Neutrophil (primary cell): ENCODE results near the gene PRPF6.

Experiments used
- H3K27ac ChIP-seq: fragments of 200-600 bp; sonication (generic); 2 replicates; pipeline ENCODE4 v1.5.1; 2016; ENCODE audit warnings: mild to moderate bottlenecking, moderate library complexity
- H3K27me3 ChIP-seq: fragments of 200-600 bp; sonication (generic); 2 replicates; pipeline ENCODE4 v1.6.0; 2016; ENCODE audit warnings: mild to moderate bottlenecking
- H3K36me3 ChIP-seq: fragments of 200-600 bp; sonication (generic); 2 replicates; pipeline ENCODE4 v1.5.1; 2017
- H3K4me1 ChIP-seq, 2 experiments: fragments of 200-600 bp in 1 of 2; sonication (generic) in 1 of 2; 1 replicate in 1 of 2; 2 replicates in 1 of 2; pipeline versions ENCODE4 v1.5.1 to v1.6.1; 2013 to 2016; ENCODE audit warnings: low read depth in 1 of 2, low read length in 1 of 2, mild to moderate bottlenecking in 1 of 2, moderate library complexity in 1 of 2; ENCODE audit not compliant: control insufficient read depth in 1 of 2, insufficient read depth in 1 of 2
- H3K4me3 ChIP-seq, 2 experiments: fragments of 200-600 bp in 1 of 2; sonication (generic) in 1 of 2; 1 replicate in 1 of 2; 2 replicates in 1 of 2; pipeline ENCODE4 v1.5.1; 2013 to 2016; ENCODE audit warnings: low read depth in 1 of 2, low read length in 1 of 2, mild to moderate bottlenecking in 1 of 2, moderate library complexity in 1 of 2
- H3K9me3 ChIP-seq: fragments of 200-600 bp; sonication (generic); 2 replicates; pipeline ENCODE4 v1.5.1; 2016
- CTCF ChIP-seq: fragments of 200-600 bp; sonication (generic); IDR thresholded peaks from 2 replicates; pipeline ENCODE4 v1.5.1; 2016; ENCODE audit warnings: antibody characterized with exemption

Gene PRPF6

GRCh38 chr20:64000906-64001305 lies 20.0 kb downstream of the PRPF6 start:
- H3K36me3 ChIP-seq: peaks cover 97% of the 10 kb centered on the region
- no peaks in the 10 kb centered on the region for H3K4me1 ChIP-seq
- no peaks in the 10 kb centered on the region for H3K27me3 ChIP-seq
- no peak overlapping the region for H3K4me3 ChIP-seq
- no peak for TF ChIP-seq CTCF
- H3K27ac ChIP-seq: no peak overlapping the region
- H3K9me3 ChIP-seq: no peaks in the 10 kb centered on the region

- H3K36me3 ChIP-seq: peaks cover 95% of the 10 kb centered on the region
- no peak for TF ChIP-seq CTCF
Observed at GRCh38 chr20:64001607-64002011, 20.7 kb downstream of the PRPF6 start.

GRCh38 chr20:64003960-64004725 lies 23.2 kb downstream of the PRPF6 start:
- Histone ChIP-seq H3K27ac (no peak overlapping the region), H3K9me3 (no peaks in the 10 kb centered on the region), H3K4me1 (no peaks in the 10 kb centered on the region), H3K36me3 (peaks cover 82% of the 10 kb centered on the region), H3K27me3 (no peaks in the 10 kb centered on the region), H3K4me3 (no peak overlapping the region)
- no peak for TF ChIP-seq CTCF

More at GRCh38 chr20:64001607-64002011, 20.7 kb downstream of the PRPF6 start:
- H3K4me1 ChIP-seq: no peaks in the 10 kb centered on the region
- no peak overlapping the region for H3K27ac ChIP-seq
- no peak overlapping the region for H3K4me3 ChIP-seq
- H3K9me3 ChIP-seq: no peaks in the 10 kb centered on the region
- no peaks in the 10 kb centered on the region for H3K27me3 ChIP-seq

- no peak for TF ChIP-seq CTCF
- H3K36me3 ChIP-seq: peaks cover 80% of the 10 kb centered on the region
Observed at GRCh38 chr20:64005394-64005793, 24.5 kb downstream of the PRPF6 start.

GRCh38 chr20:64006490-64006889 lies 25.6 kb downstream of the PRPF6 start:
- H3K27me3 ChIP-seq: no peaks in the 10 kb centered on the region
- H3K4me1 ChIP-seq: no peaks in the 10 kb centered on the region
- H3K9me3 ChIP-seq: no peaks in the 10 kb centered on the region
- H3K36me3 ChIP-seq: peaks cover 80% of the 10 kb centered on the region
- no peak overlapping the region for H3K27ac ChIP-seq
- H3K4me3 ChIP-seq: no peak overlapping the region
- TF ChIP-seq CTCF: no peak

More at GRCh38 chr20:64005394-64005793, 24.5 kb downstream of the PRPF6 start:
- Histone ChIP-seq H3K27me3 (no peaks in the 10 kb centered on the region), H3K27ac (no peak overlapping the region), H3K4me3 (no peak overlapping the region), H3K4me1 (no peaks in the 10 kb centered on the region), H3K9me3 (no peaks in the 10 kb centered on the region)
